H54 (cell line): ENCODE data around the gene SIGMAR1.
A peak's percentile ranks its signal among the peaks of the same experiment; 100 is the strongest.

Experiments used
- DNase-seq: peaks from one replicate; pipeline ENCODE4 v3.0.0; 2011; ENCODE audit warnings: low spot score, mixed read lengths; ENCODE audit not compliant: insufficient read length
- FAIRE-seq: peaks from 3 replicates; lab custom pipeline; 2011; peaks lifted over from hg19 to GRCh38; lab: Jason Lieb, UNC
- POLR2A ChIP-seq: IDR thresholded peaks from 2 replicates; pipeline ENCODE4 v1.6.1; 2011; ENCODE audit warnings: low read depth, mild to moderate bottlenecking, low read length

The SIGMAR1 gene

GRCh38 chr9:34591917-34592866, 45.4 kb downstream of the SIGMAR1 start:
- no peak for FAIRE-seq
- no peak for TF ChIP-seq POLR2A
- no peak for DNase-seq

DNA sequence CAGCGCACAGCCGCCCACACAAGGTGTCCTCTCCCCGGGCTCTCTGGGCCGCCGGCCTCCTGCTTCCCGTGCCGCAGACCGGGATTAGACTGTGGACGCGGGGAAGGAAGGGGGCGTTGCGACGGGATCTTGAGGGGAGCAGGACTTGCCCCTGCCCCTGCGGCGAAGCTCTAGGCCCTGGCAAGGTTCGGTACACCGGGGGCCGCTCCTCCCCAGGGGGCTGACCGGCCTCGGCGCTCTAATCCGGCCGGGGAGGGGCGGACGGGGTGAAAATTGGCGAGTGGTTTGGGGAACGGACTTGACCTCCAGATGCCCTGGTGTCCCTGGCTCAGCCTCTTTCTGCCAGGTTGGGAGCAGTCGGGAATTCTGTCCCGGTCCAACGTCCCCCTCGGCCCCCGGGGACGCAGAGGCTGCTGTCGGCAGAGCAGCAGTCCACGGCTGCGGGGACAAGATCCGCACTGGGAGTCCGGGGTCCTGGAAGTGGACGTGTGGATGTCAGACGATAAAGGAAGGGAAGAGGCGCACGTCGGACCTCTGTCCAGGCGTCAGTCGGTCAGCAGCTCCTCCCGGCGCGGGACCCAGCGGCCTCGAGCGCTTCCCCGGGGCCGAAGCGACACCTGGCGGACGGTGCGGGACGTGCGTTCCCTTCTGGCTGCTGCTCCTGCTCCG, 46.2 kb downstream of the SIGMAR1 start:
- no peak for FAIRE-seq
- peak; percentile 87 for DNase-seq

DNA sequence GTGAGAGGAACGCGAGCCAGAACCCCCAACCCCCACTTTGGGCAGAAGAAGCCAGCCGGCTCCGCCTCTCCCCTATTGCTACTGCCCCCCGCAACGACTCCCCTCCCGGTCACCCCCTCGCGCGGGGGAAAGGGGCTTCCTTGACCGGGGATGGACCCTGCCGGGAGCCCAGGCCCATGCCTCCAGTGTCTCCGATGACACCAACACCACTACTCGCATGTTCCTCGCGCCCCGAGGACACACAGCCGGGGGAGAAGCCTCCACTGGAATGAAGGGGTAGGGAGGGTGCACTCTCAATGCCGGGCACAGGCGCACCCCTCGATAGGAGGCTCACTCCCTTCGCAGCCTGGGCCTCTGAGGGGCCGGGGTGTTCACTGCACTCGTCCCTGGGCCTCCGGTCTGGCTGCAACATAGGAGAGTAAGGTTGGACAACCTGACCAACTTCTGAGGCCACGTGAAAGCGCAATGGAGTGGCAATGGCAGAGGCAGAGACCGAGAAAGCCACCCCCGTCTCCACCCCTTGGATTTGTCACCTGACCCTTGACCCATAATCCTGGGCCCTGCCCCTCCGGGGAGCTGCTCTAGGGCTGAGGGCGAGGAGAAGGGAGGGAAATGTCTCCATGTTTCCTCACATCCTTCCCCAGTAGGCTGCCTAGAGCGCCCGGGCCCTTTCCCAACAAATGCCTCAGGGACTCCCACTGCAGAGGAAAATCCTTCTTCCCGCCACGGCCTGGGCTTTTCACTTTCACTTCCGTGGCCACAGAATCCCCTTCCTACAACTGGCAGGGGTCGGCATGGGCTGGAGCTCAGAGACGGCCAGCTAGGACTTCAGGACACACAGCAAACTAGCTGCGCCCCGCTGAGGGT, 47.0 kb downstream of the SIGMAR1 start:
- TF ChIP-seq POLR2A: no peak
- no peak for FAIRE-seq
- no peak for DNase-seq

More for the DNA sequence above, 46.2 kb downstream of the SIGMAR1 start:
- no peak for TF ChIP-seq POLR2A

DNA sequence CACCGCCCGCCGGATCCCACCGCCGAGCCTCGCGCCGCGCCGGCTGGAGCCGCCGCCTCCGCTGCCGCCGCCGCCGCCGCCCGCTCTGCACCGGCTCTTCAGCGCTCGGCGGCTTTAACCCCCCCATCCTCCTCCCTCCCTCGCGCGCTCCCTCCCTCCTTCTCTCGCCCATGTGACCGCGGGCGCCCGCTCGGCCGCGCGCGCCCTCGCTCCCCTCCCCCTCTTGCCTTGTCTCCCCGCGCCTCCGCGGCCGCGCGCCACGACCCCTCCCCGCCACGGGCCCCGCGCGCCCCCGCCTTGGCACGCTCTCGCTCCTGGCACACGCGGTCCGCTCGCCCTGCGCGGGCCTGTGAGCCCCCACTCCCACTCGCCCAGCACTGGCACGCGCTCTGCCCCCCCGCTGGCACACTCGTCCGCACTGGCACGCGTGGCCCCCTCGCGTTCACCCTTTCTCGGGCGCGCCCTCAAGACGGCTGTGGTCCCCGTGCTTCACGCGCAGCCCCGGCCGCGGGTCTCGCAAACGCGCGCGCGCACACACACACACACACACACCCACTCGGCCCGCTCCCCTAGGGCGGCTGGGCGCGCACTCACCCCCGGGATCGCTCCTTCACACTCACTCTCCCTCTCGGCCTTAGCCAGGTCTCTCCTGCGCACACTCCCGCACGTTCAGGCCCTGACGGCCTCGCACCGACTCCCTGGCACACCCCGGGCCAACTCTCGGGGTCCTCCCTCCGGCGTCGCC, 47.8 kb downstream of the SIGMAR1 start, which contains the start of gene CNTFR:
Gene CNTFR, minus strand, starts transcription at position 89 of the 745 bp plus-strand sequence. CDS start 20,743 bp downstream, outside the sequence.
- DNase-seq (no peak), FAIRE-seq (no peak)
- no peak for TF ChIP-seq POLR2A

DNA sequence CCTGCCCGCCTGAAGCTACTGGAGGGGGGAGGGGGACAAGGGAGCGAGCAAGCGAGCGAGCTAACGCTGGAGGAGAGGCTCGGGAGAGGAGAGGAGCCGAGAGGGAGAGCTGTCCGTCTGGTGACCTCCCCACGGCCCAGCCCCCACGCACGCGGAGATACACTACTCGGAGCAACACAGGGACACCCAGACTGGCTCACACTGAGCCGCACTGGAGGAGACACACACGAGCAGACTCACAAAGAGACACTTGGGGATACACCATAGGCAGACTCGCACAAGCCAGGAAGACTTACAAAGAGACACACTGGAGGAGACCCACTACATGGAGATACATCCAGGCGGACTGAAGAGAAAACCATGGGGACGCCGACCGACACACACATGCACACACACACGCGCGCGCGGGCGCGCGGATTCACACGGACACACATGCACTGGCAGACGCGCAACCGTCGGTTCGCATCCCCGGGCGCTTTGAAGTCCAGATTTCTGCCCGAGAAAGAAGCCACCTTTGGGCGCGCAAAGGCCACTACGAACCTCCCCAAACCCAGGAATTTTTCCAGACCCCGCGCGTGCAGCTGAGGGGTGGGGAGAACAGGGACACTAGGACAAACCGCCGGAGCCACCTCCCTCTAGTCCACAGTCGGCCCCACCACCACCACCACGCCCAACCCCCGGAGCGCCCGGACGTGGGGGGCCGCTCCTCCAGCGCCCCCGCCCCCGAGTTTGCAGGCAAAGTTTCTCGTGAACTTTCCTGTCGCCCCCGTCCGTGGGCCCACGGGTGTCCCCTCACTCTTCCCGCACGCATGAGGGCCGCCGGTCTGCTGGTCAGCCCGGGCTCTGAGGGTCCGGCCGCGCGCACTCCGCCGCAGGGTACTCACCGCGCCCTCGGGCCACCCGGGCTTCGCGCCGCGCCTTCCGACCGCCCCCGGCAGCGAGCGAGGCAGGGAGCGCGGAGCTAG, 48.6 kb downstream of the SIGMAR1 start:
- no peak for TF ChIP-seq POLR2A
- DNase-seq: no peak
- FAIRE-seq: no peak

- FAIRE-seq (no peak), DNase-seq (no peak)
- TF ChIP-seq POLR2A: no peak
These were observed 50.3 kb downstream of the SIGMAR1 start for GRCh38 chr9:34587271-34587670.

GRCh38 chr9:34585946-34586669, 51.5 kb downstream of the SIGMAR1 start:
- TF ChIP-seq POLR2A: no peak
- DNase-seq (no peak), FAIRE-seq (no peak)

GRCh38 chr9:34584970-34585369, 52.6 kb downstream of the SIGMAR1 start:
- FAIRE-seq (no peak), DNase-seq (no peak)
- no peak for TF ChIP-seq POLR2A
